Loucy (cell line): ENCODE data around the gene DLGAP1.

Source experiments
- EZH2phosphoT487 ChIP-seq: fragments of 200-600 bp; IDR thresholded peaks from 2 replicates; pipeline ENCODE4 v1.6.1; 2018; ENCODE audit warnings: antibody characterized with exemption, mild to moderate bottlenecking, moderate library complexity, borderline replicate concordance
- TF ChIP-seq, protein P1 (sequence below): fragments of 200-600 bp; sonication (generic); conservative IDR thresholded peaks from 2 replicates; pipeline ENCODE4 v1.5.1; 2014; ENCODE audit warnings: mild to moderate bottlenecking, antibody characterized with exemption, low read length

DNA sequence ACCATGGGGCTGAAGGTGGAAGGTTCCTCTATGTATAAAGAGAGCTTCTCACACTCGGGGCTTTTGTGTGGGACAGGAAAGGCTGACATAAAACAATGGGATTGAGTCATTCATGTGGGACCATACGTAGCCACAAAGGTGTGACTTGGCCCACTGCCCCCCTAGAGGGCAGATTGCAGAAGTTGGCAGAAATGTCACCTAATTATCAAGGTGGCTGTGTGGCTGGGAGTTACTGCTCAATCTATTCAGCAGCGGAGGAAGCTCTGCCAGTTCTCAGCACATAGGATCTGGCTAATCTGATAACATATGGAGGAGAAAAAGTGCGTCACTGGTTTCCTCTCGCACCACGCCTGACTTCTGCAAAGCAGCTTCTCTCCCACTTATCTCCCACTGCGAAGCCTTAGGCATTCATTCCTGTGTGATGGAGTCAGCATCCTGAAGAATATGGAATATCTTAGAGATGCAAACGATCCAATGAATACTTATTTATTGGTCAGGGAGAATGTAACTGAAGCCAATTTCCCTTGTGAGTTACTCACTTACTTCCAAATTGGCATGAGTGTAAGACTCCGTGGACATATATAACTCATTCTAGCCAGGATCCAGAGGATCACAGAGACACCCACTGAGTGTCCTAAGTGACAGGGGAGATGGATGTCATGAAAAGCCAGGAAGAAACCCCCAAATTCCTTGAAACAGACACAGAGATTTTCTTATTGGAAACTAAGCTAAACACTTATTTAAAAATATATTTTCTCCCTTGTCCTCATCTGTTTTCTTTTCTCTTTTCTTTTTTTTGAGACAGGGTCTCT lies 660.4 kb downstream of the DLGAP1 start:
- TF ChIP-seq, protein P1, sequence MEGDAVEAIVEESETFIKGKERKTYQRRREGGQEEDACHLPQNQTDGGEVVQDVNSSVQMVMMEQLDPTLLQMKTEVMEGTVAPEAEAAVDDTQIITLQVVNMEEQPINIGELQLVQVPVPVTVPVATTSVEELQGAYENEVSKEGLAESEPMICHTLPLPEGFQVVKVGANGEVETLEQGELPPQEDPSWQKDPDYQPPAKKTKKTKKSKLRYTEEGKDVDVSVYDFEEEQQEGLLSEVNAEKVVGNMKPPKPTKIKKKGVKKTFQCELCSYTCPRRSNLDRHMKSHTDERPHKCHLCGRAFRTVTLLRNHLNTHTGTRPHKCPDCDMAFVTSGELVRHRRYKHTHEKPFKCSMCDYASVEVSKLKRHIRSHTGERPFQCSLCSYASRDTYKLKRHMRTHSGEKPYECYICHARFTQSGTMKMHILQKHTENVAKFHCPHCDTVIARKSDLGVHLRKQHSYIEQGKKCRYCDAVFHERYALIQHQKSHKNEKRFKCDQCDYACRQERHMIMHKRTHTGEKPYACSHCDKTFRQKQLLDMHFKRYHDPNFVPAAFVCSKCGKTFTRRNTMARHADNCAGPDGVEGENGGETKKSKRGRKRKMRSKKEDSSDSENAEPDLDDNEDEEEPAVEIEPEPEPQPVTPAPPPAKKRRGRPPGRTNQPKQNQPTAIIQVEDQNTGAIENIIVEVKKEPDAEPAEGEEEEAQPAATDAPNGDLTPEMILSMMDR: no peak
- no peak for TF ChIP-seq EZH2phosphoT487
